Amniotic epithelial cell (primary cell): ENCODE results near the gene DYNLL2.
"Not testable (repeated sequence)": the region's sequence is repeated elsewhere in the genome, so short reads cannot be mapped to it uniquely, and the experiment has no call there.

ENCODE experiments used
- DNase-seq: peaks from one replicate; pipeline ENCODE4 v3.0.0-alpha.2; 2010; ENCODE audit warnings: low read depth

Gene DYNLL2

GRCh38 chr17:58082870-58083490 lies at the start of gene DYNLL2:
DYNLL2 (plus strand) TSS chr17:58083419; CDS start chr17:58087091, 3,672 bp downstream.
- peak; percentile 87 for DNase-seq

- DNase-seq: no peak
Observed at GRCh38 chr17:58039975-58040374, 43.2 kb upstream of the DYNLL2 start.

- no peak for DNase-seq
Observed at GRCh38 chr17:58040386-58040785, 42.8 kb upstream of the DYNLL2 start.

- no peak for DNase-seq
Observed at GRCh38 chr17:58041161-58041560, 42.1 kb upstream of the DYNLL2 start.

GRCh38 chr17:58043221-58044181 lies 39.7 kb upstream of the DYNLL2 start:
- DNase-seq: no peak

GRCh38 chr17:58044256-58044655 lies 39.0 kb upstream of the DYNLL2 start:
- DNase-seq: not testable (repeated sequence)

GRCh38 chr17:58046239-58047094 lies 36.8 kb upstream of the DYNLL2 start:
- DNase-seq: no peak

- DNase-seq: no peak
Observed at GRCh38 chr17:58047376-58048150, 35.7 kb upstream of the DYNLL2 start.

GRCh38 chr17:58049533-58049932 lies 33.7 kb upstream of the DYNLL2 start:
- no peak for DNase-seq

- DNase-seq: no peak
Observed at GRCh38 chr17:58050966-58051365, 32.3 kb upstream of the DYNLL2 start.

- DNase-seq: no peak
Observed at GRCh38 chr17:58051468-58051867, 31.8 kb upstream of the DYNLL2 start.

- DNase-seq: no peak
Observed at GRCh38 chr17:58052407-58052806, 30.8 kb upstream of the DYNLL2 start.

- no peak for DNase-seq
Observed at GRCh38 chr17:58052945-58053715, 30.1 kb upstream of the DYNLL2 start.

- no peak for DNase-seq
Observed at GRCh38 chr17:58054641-58055040, 28.6 kb upstream of the DYNLL2 start.

GRCh38 chr17:58056476-58056875 lies 26.7 kb upstream of the DYNLL2 start:
- DNase-seq: no peak

- DNase-seq: no peak
Observed at GRCh38 chr17:58059141-58059540, 24.1 kb upstream of the DYNLL2 start.

- DNase-seq: no peak
Observed at GRCh38 chr17:58060596-58061191, 22.5 kb upstream of the DYNLL2 start.

- DNase-seq: no peak
Observed at GRCh38 chr17:58061672-58062071, 21.5 kb upstream of the DYNLL2 start.

- DNase-seq: no peak
Observed at GRCh38 chr17:58065238-58065637, 18.0 kb upstream of the DYNLL2 start.

- DNase-seq: no peak
Observed at GRCh38 chr17:58066401-58066800, 16.8 kb upstream of the DYNLL2 start.
